ENCODE results near the gene BAIAP3.

Gene BAIAP3

GRCh38 chr16:1335211-1335971, 1.9 kb downstream of the BAIAP3 start:
- DNase-seq: no peak

GRCh38 chr16:1335996-1336395, 2.6 kb downstream of the BAIAP3 start:
- no peak for DNase-seq

GRCh38 chr16:1336619-1337018, 3.2 kb downstream of the BAIAP3 start:
- no peak for DNase-seq

DNA sequence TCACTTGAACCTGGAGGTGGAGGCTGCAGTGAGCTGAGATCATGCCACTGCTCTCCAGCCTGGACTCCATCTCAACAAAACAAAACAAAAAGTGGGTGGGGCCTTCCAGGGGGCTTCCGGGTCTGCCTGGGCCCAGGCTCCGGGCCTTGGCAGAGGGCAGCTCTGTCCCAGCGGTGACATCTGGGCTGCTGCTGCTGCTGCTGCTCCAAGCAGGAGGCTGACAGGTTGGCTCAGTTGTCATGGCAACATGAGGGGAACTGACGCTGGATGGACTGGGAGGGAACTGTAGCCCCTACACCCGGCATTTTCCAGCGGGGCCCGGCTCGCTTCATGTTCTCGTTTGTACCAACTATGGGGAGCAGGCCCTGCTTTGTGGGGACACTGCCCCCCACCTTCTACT, 4.0 kb downstream of the BAIAP3 start:
- no peak for DNase-seq

DNA sequence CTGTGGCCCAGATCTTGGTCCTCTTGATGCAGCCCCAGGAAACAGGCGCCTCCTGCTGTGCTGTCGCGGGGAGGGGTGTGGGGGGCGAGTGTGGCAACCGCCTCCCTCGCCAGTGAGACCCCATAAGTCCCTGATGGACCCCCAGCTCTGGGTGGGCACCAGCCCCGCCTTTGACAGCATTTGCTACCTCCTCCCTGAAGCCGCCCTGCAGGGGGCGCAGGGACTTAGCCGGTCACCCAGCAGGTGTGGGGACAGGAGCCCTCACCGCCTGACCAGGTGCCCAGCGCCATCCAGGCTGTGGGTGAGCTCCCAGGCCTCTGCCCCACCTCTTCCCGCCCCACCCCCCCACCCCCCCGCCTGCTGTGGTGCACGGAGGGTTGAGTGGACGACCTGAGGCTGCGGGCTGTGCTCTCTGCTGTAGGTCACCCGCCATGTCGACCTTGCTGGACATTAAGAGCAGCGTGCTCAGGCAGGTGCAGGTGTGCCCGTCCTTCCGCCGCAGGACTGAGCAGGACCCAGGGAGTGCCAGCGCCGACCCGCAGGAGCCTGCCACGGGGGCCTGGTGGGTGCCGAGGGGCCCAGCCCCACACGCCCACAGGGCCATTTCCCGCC, 4.8 kb downstream of the BAIAP3 start:
- DNase-seq: no peak

DNA sequence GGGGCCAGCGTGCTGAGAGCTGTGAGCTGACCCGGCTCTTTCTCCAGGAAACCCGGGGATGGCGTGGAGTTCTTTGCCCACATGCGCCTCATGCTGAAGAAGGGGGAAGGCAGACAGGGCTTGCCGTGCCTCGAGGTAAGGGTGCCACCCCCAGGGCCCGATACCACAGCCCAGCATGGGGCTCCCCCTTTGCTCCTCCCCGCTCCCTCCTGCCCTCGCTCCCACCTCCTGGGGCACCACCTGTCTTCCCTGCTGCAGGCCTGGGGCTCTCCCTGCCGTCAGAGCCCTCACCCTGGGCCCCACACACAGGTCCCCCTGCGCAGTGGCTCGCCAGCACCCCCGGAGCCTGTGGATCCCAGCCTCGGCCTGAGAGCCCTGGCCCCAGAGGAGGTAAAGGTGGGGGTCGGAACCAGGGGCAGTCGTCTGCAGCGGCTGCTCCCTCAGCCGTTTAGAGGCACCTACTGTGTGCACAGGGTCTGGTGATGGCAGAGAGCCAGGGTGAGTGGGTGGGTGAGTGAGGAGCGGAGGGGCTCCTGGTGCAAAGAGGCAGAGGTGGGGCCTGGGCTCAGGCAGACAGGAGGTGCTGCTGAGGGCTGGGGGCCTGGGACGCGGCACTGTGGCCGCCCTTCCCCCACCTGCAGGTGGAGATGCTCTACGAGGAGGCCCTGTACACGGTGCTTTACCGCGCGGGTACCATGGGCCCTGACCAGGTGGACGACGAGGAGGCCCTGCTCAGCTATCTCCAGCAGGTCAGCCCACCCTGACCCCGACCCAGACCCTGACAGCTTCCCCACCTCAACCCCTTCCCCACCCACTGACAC, 5.6 kb downstream of the BAIAP3 start:
- no peak for DNase-seq

DNA sequence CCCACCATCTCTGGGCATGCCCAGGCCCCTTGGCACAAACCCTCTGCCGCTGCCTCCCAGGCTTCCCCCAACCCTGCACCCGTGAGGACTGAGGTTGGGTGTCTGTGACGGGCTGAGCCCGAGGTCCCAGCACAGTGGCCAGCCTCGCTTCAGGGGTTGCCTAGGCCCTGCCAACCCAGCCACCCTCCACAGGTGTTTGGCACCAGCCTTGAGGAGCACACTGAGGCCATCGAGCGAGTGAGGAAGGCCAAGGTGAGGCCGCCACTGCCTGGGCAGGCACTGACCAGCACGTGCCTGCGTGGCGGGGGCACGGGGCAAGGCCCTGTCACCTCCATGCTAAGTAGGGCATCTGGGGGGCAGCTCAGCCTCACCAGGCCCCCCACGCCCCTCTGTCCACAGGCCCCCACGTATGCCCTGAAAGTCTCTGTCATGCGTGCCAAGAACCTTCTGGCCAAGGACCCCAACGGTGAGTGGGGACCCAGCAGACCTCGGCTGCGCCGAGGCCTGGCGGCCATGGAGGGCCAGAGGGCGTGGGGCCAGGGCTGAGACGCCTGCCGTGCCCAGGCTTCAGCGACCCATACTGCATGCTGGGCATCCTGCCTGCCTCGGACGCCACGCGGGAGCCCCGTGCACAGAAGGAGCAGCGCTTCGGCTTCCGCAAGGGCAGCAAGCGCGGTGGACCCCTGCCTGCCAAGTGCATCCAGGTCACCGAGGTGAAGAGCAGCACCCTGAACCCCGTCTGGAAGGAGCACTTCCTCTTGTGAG, 7.5 kb downstream of the BAIAP3 start:
- no peak for DNase-seq

GRCh38 chr16:1341495-1342420, 8.3 kb downstream of the BAIAP3 start:
- no peak for DNase-seq

DNA sequence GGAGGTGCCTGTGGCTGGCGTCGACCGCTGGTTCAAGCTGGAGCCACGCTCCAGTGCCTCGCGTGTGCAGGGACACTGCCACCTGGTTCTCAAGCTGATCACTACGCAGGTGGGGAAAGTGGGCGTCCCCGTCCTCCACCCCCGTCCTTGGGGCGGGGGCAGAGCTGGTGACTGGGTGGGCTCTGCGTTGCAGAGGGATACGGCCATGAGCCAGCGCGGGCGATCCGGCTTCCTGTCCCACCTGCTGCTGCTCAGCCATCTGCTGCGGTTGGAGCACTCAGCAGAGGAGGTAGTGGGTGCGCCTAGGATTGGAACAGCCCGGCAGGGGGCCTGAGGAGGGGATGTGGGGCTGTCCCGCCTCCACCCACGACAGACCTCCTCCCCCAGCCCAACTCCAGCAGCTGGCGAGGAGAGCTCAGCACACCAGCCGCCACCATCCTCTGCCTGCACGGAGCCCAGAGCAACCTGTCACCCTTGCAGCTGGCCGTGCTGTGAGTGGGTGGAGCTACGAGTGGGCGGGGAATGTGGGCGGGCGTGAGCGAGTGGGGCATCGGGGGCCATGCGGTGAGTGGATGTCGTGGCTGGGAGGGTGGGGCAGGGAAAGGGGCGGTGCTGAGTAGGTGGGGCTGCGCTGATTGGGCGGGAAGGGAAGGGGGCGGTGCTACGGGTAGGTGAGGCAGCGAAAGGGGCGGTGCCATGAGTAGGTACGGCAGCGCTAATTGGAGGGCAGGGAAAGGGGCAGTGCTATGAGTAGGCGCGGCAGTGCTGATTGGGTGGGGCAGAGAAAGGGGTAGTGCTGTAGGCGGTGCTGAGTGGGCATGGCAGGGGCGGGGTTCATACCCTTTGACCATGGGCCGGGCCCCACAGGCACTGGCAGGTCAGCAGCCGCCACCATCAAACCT, 9.3 kb downstream of the BAIAP3 start:
- peak; percentile 95 for DNase-seq

GRCh38 chr16:1343428-1344242, 10.2 kb downstream of the BAIAP3 start:
- no peak for DNase-seq

DNA sequence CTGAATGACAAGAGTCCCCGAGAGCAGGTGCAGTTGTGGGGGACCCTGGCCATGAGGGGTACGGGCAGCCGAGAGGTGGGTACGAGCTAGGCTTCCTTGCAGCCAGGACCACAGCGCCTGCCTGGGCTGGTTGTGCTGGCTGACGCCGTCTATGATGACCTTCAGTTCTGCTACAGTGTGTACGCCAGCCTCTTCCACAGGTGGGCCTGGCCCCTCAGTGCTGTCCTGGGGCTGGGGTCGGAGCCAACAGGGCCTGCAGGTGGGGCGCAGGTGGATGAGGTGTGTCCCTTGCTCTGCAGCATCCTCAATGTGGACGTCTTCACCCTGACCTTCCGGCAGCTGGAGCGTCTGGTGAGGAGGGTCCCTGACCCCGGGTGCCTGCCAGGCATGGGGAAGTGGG, 11.1 kb downstream of the BAIAP3 start:
- DNase-seq: no peak

DNA sequence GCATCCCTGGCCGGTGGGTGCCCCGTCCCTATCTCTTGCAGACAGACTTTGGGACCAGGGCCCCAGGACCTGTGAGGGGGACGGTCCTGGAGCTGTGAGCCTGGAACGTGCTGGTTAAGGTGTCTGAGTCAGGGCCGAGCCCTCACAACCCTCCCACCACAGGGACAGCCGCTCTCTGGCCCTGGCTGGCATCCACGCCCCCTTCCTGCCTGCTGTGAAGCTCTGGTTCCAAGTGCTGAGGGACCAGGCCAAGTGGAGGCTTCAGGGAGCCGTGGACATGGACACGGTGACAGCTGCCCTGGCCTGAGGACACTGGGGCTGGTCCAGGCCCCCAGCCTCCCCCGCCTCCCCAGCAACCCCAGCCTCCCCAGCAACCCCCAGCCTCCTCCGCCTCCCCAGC, 11.6 kb downstream of the BAIAP3 start:
- DNase-seq: no peak

- DNase-seq: no peak
Observed at GRCh38 chr16:1345651-1346421, 12.4 kb downstream of the BAIAP3 start.

GRCh38 chr16:1346422-1347285, 13.2 kb downstream of the BAIAP3 start:
- DNase-seq: no peak

GRCh38 chr16:1347286-1347855, 13.9 kb downstream of the BAIAP3 start:
- no peak for DNase-seq

DNA sequence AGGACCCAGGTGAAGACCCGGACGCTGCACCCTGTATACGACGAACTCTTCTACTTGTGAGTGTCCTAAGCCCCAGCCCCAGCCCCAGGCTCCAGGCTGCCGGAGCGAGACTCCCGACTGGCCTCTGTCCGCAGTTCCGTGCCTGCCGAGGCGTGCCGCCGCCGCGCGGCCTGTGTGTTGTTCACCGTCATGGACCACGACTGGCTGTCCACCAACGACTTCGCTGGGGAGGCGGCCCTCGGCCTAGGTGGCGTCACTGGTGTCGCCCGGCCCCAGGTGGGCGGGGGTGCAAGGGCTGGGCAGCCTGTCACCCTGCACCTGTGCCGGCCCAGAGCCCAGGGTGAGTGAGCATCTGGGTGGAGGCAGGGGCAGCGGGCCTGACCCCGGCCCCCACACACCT, 14.5 kb downstream of the BAIAP3 start:
- DNase-seq: no peak

DNA sequence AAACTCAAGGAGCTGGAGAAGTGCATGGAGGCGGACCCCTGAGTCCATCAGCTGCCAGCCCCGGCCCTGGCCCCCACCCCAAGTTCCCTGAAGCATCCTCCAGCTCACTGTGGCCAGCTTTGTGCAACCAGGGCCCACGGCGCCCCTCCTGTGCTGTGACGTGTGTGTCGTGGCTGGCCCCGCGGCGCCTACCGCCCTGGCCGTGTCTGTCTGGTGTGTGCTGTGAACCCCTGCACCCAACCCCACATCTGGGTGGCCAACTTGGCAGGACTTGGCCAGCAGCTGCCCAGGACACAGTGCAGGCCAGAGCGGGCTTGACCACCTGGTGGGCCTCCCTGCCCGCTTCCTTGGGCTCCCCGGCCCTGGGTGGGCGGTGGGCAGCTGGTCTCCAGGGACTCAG, 15.0 kb downstream of the BAIAP3 start:
- no peak for DNase-seq

- no peak for DNase-seq
Observed at GRCh38 chr16:1348926-1349325, 15.5 kb downstream of the BAIAP3 start.

Data from suppressor macrophage treated with lipopolysaccharide for 4 hours (primary cell).